ENCODE measurements around the gene UBXN4. TPM values are rescaled to one million over a fixed set of nuclear protein-coding genes. Genes with fewer than 3 reads are reported as not detected.

Gene UBXN4
- total RNA-seq, 1 experiment from 2014 or later = 83.7 TPM

GRCh38 chr2:135773319-135773718, 31.7 kb downstream of the UBXN4 start:
- no peak for DNase-seq (ENCODE audit: low read depth, low spot score)
- Histone ChIP-seq H3K27me3 (ENCODE audit: control insufficient read depth, insufficient read depth, low read length) (no peaks in the 10 kb centered on the region), H3K36me3 (ENCODE audit: control insufficient read depth, insufficient read depth, low read length) (peaks cover 37% of the 10 kb centered on the region), H3K4me3 (ENCODE audit: low read depth in 2 of 2, low read length in 2 of 2) (no peak overlapping the region), H3K27ac (ENCODE audit: low read length) (no peak overlapping the region), H3K4me1 (ENCODE audit: control insufficient read depth, insufficient read depth, low read length) (no peaks in the 10 kb centered on the region), H3K9me3 (ENCODE audit: control insufficient read depth, insufficient read depth, low read depth, low read length) (no peaks in the 10 kb centered on the region)
- ATAC-seq = no peak
- TF ChIP-seq POLR2AphosphoS5 (IDR thresholded peaks at IDR 0.05; ENCODE audit: low read depth, low read length) (no peak), REST (IDR thresholded peaks at IDR 0.05; ENCODE audit: insufficient read depth in 1 of 2, low read depth in 2 of 2, low read length in 1 of 2) (no peak)
- intact Hi-C loops (cut with micrococcal nuclease; ENCODE audit: unreplicated experiment) (no loop called here), in situ Hi-C loops (cut with HindIII; ENCODE audit: low pct_unique_long_range_greater_than_20kb, low sequenced_read_pairs) (no loop called here)
- ChIA-PET CTCF (no interaction called here), POLR2A (no interaction called here)
- BruUV-seq (replicated peaks) = no TSS peak

- peaks cover 43% of the 10 kb centered on the region for H3K36me3 ChIP-seq (ENCODE audit: control insufficient read depth, insufficient read depth, low read length)
- in situ Hi-C loops (cut with HindIII; ENCODE audit: low pct_unique_long_range_greater_than_20kb, low sequenced_read_pairs) (no loop called here), intact Hi-C loops (cut with micrococcal nuclease; ENCODE audit: unreplicated experiment) (no loop called here)
- no peaks in the 10 kb centered on the region for H3K27me3 ChIP-seq (ENCODE audit: control insufficient read depth, insufficient read depth, low read length)
- no peak overlapping the region for H3K4me3 ChIP-seq (ENCODE audit: low read depth in 2 of 2, low read length in 2 of 2)
- ATAC-seq = no peak
- no peaks in the 10 kb centered on the region for H3K9me3 ChIP-seq (ENCODE audit: control insufficient read depth, insufficient read depth, low read depth, low read length)
- no peak overlapping the region for H3K27ac ChIP-seq (ENCODE audit: low read length)
- ChIA-PET CTCF (no interaction called here), POLR2A (no interaction called here)
- no peak for DNase-seq (ENCODE audit: low read depth, low spot score)
- TF ChIP-seq POLR2AphosphoS5 (IDR thresholded peaks at IDR 0.05; ENCODE audit: low read depth, low read length) = no peak
- no peak for TF ChIP-seq REST (IDR thresholded peaks at IDR 0.05; ENCODE audit: insufficient read depth in 1 of 2, low read depth in 2 of 2, low read length in 1 of 2)
- TF ChIP-seq SIN3A (IDR thresholded peaks at IDR 0.05; ENCODE audit: borderline replicate concordance, insufficient read depth, low read depth, low read length) = no peak
- TF ChIP-seq CTCF (IDR thresholded peaks at IDR 0.05) = no peak
- no peak for TF ChIP-seq TCF7L2 (IDR thresholded peaks at IDR 0.05; ENCODE audit: low read depth, low read length)
- H3K4me1 ChIP-seq (ENCODE audit: control insufficient read depth, insufficient read depth, low read length) = no peaks in the 10 kb centered on the region
- BruUV-seq (replicated peaks) = no TSS peak
These were observed 32.3 kb downstream of the UBXN4 start for GRCh38 chr2:135773917-135774316.

Data from Panc1 (cell line).